Measurements from ENCODE around the gene NEURL1. TPM values are rescaled to one million over a fixed set of nuclear protein-coding genes. Genes with fewer than 3 reads are reported as not detected.

Gene NEURL1
- total RNA-seq, 1 experiment from 2014 or later, result 0.84 TPM

GRCh38 chr10:103497161-103497915, 3.8 kb downstream of the NEURL1 start:
- TF ChIP-seq CTCF (IDR thresholded peaks at IDR 0.05; ENCODE audit: insufficient read depth in 1 of 2, low read depth in 1 of 2, low read length in 1 of 2, severe bottlenecking in 1 of 2, unreplicated experiment in 1 of 2), result no peak
- BruUV-seq (replicated peaks), result no TSS peak
- DNase-seq, result no peak
- H3K4me1 ChIP-seq, result peaks cover 14% of the 10 kb centered on the region
- Mint-ChIP-seq H3K9me3 (ENCODE audit: unreplicated experiment) (no peaks in the 10 kb centered on the region), H3K36me3 (ENCODE audit: insufficient read depth, unreplicated experiment) (no peaks in the 10 kb centered on the region), H3K27me3 (ENCODE audit: insufficient read depth, unreplicated experiment) (peaks cover 6% of the 10 kb centered on the region), H3K4me3 (ENCODE audit: unreplicated experiment) (no peak overlapping the region), H3K27ac (ENCODE audit: unreplicated experiment) (no peak overlapping the region), H3K4me1 (ENCODE audit: low read depth, unreplicated experiment) (peaks cover 2% of the 10 kb centered on the region)
- intact Hi-C loops (cut with micrococcal nuclease; ENCODE audit: unreplicated experiment), result no loop called here
- H3K4me3 ChIP-seq (ENCODE audit: low read depth, low read length), result no peak overlapping the region
- peaks cover 3% of the 10 kb centered on the region for H3K27me3 ChIP-seq (replicated peaks; ENCODE audit: control insufficient read depth, insufficient read depth, low read length)
- no peaks in the 10 kb centered on the region for H3K36me3 ChIP-seq (ENCODE audit: control insufficient read depth, insufficient read depth, low read length)
- CTCF ChIA-PET, result interaction anchor here (0.5 kb wide), 1 partner anchor 1668 kb away, joined by 3 read pairs; no protein-coding TSS in a partner anchor
- H3K9me3 ChIP-seq, result no peaks in the 10 kb centered on the region
- POLR2A ChIA-PET, result no interaction called here

GRCh38 chr10:103498936-103499638, 5.6 kb downstream of the NEURL1 start:
- no TSS peak for BruUV-seq (replicated peaks)
- H3K9me3 ChIP-seq, result no peaks in the 10 kb centered on the region
- ChIA-PET CTCF (interaction anchor here (0.5 kb wide), 1 partner anchor 40 kb away, joined by 3 read pairs; the partner anchor contains the start of gene CALHM1), POLR2A (no interaction called here)
- Mint-ChIP-seq H3K9me3 (ENCODE audit: unreplicated experiment) (no peaks in the 10 kb centered on the region), H3K27ac (ENCODE audit: unreplicated experiment) (no peak overlapping the region), H3K4me3 (ENCODE audit: unreplicated experiment) (no peak overlapping the region), H3K27me3 (ENCODE audit: insufficient read depth, unreplicated experiment) (peaks cover 6% of the 10 kb centered on the region), H3K4me1 (ENCODE audit: low read depth, unreplicated experiment) (peaks cover 1% of the 10 kb centered on the region), H3K36me3 (ENCODE audit: insufficient read depth, unreplicated experiment) (no peaks in the 10 kb centered on the region)
- no peak overlapping the region for H3K4me3 ChIP-seq (ENCODE audit: low read depth, low read length)
- peaks cover 2% of the 10 kb centered on the region for H3K27me3 ChIP-seq (replicated peaks; ENCODE audit: control insufficient read depth, insufficient read depth, low read length)
- intact Hi-C loops (cut with micrococcal nuclease; ENCODE audit: unreplicated experiment), result no loop called here
- no peaks in the 10 kb centered on the region for H3K36me3 ChIP-seq (ENCODE audit: control insufficient read depth, insufficient read depth, low read length)
- no peak for TF ChIP-seq CTCF (IDR thresholded peaks at IDR 0.05; ENCODE audit: insufficient read depth in 1 of 2, low read depth in 1 of 2, low read length in 1 of 2, severe bottlenecking in 1 of 2, unreplicated experiment in 1 of 2)
- DNase-seq, result no peak
- H3K4me1 ChIP-seq, result peaks cover 3% of the 10 kb centered on the region; the same call in 1 of the 2 replicates

- Histone ChIP-seq H3K4me3 (ENCODE audit: low read depth, low read length) (no peak overlapping the region), H3K4me1 (no peaks in the 10 kb centered on the region), H3K9me3 (no peaks in the 10 kb centered on the region), H3K36me3 (ENCODE audit: control insufficient read depth, insufficient read depth, low read length) (no peaks in the 10 kb centered on the region), H3K27me3 (replicated peaks; ENCODE audit: control insufficient read depth, insufficient read depth, low read length) (peaks cover under 1% of the 10 kb centered on the region)
- Mint-ChIP-seq H3K9me3 (ENCODE audit: unreplicated experiment) (no peaks in the 10 kb centered on the region), H3K36me3 (ENCODE audit: insufficient read depth, unreplicated experiment) (no peaks in the 10 kb centered on the region), H3K4me3 (ENCODE audit: unreplicated experiment) (no peak overlapping the region), H3K4me1 (ENCODE audit: low read depth, unreplicated experiment) (peaks cover 7% of the 10 kb centered on the region), H3K27me3 (ENCODE audit: insufficient read depth, unreplicated experiment) (peaks cover 6% of the 10 kb centered on the region), H3K27ac (ENCODE audit: unreplicated experiment) (no peak overlapping the region)
- TF ChIP-seq CTCF (IDR thresholded peaks at IDR 0.05; ENCODE audit: insufficient read depth in 1 of 2, low read depth in 1 of 2, low read length in 1 of 2, severe bottlenecking in 1 of 2, unreplicated experiment in 1 of 2), result no peak
- ChIA-PET CTCF (interaction anchor here (0.5 to 0.6 kb wide), 2 partner anchors 10 to 41 kb away, joined by 3 to 4 read pairs; partner anchors contain the start of gene CALHM1), POLR2A (no interaction called here)
- intact Hi-C loops (cut with micrococcal nuclease; ENCODE audit: unreplicated experiment), result no loop called here
- no TSS peak for BruUV-seq (replicated peaks)
- peak in 1 of 2 experiments; percentile 12 for DNase-seq
Observed at GRCh38 chr10:103499881-103500280, 6.4 kb downstream of the NEURL1 start.

Measured in Caco-2 (cell line).